SH-SY5Y (cell line): ENCODE results near the gene MFAP3L.

Source experiments
- GATA2 ChIP-seq: IDR thresholded peaks from 2 replicates; pipeline ENCODE4 v1.6.1; 2011; ENCODE audit warnings: mild to moderate bottlenecking, low read depth, low read length
- GATA3 ChIP-seq: IDR thresholded peaks from 2 replicates; pipeline ENCODE4 v1.6.1; 2011; ENCODE audit warnings: low read depth, mild to moderate bottlenecking, low read length, moderate library complexity

DNA sequence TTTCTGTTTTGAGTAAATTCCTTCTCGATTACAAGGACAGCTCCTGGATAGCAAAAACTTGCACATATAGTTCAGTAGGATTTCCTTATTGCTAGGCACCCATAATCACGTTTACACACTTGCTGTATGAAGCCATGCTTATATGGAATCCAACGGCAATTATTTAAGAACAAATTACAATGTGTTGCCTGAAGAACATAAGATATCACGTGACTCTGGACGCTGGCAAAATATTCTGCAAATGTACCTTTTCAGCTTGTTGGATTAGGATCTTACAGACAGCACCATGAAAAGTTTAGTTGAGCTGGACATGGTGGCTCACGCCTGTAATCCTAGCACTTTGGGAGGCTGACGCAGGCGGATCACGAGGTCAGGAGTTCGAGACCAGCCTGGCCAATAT is 17.4 kb downstream of the MFAP3L start:
- no peak for TF ChIP-seq GATA2
- no peak for TF ChIP-seq GATA3
